ENCODE results near the gene SSC5D.

SSC5D gene

DNA sequence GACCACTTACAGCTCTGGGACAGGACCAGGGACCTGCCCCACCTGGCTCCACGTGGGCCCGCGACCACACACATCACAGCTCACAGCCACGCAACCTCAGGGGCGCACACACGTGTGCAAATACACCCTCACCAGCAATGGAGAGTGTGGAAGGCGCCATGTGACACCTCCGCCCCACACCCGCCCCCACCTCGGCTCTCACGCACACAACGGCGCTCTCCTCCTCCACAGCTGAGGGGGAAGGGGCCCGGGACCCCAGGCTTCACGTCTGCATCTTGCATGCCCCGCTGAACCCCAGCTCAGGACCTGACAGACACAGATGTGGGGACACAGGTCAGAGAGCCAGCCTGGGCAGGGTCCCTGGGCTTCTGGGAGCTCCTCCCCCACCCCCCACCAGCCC is 38.8 kb upstream of the SSC5D start:
- POLR2A ChIA-PET: no interaction called here
- TF ChIP-seq, protein P1, sequence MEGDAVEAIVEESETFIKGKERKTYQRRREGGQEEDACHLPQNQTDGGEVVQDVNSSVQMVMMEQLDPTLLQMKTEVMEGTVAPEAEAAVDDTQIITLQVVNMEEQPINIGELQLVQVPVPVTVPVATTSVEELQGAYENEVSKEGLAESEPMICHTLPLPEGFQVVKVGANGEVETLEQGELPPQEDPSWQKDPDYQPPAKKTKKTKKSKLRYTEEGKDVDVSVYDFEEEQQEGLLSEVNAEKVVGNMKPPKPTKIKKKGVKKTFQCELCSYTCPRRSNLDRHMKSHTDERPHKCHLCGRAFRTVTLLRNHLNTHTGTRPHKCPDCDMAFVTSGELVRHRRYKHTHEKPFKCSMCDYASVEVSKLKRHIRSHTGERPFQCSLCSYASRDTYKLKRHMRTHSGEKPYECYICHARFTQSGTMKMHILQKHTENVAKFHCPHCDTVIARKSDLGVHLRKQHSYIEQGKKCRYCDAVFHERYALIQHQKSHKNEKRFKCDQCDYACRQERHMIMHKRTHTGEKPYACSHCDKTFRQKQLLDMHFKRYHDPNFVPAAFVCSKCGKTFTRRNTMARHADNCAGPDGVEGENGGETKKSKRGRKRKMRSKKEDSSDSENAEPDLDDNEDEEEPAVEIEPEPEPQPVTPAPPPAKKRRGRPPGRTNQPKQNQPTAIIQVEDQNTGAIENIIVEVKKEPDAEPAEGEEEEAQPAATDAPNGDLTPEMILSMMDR (IDR thresholded peaks at IDR 0.05; ENCODE audit: control extremely low read depth, extremely low read depth, low read depth, missing control alignments): no peak
- CTCF ChIA-PET: interaction anchor here (1.0 kb wide), 1 partner anchor 18 kb away, joined by 6 read pairs; no protein-coding TSS in a partner anchor
- no peak for DNase-seq (ENCODE audit: extremely low spot score)

DNA sequence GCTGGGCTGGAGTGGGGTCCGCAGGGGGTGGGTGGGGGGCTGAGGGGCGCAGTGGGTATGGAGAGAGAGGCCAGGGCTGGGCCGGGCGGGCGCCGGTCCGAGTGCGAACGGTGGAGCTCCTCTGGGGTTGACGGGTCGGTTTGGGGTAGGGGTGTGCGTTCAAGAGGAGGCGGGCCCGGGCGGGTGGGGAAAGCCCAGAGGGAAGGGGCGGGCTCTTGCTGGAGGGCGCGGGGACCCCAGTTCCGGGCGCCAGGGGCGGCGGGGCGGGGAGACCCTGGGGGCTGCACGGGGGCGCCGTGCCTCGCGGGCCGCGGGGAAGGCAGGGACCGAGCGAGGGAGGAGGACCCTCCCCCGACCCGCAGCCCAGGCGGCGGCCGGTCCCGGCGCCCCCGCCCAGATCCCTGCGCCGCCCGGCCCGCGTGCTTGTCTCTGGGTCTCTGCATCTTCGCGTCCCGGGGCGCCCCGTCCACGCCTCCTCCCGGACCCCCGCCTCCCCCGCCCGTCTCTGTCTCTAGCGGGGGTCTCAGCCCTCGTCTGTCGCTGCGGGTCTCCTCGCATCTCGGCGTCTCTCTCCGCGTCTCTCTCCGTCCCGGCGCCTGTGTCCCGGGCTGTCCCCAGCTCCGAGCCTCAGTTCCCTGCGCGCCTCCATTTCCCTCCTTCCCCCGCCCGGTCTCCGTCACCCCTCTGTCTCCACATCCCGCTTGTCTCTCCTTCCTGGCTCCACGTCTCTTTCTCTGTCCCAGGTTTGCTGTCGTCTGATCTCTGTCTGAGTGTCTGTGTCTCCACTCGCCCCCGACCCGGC is 36.9 kb upstream of the SSC5D start:
- POLR2A ChIA-PET: no interaction called here
- TF ChIP-seq, protein P1 (IDR thresholded peaks at IDR 0.05; ENCODE audit: control extremely low read depth, extremely low read depth, low read depth, missing control alignments): no peak
- CTCF ChIA-PET: no interaction called here
- no peak for DNase-seq (ENCODE audit: extremely low spot score)

DNA sequence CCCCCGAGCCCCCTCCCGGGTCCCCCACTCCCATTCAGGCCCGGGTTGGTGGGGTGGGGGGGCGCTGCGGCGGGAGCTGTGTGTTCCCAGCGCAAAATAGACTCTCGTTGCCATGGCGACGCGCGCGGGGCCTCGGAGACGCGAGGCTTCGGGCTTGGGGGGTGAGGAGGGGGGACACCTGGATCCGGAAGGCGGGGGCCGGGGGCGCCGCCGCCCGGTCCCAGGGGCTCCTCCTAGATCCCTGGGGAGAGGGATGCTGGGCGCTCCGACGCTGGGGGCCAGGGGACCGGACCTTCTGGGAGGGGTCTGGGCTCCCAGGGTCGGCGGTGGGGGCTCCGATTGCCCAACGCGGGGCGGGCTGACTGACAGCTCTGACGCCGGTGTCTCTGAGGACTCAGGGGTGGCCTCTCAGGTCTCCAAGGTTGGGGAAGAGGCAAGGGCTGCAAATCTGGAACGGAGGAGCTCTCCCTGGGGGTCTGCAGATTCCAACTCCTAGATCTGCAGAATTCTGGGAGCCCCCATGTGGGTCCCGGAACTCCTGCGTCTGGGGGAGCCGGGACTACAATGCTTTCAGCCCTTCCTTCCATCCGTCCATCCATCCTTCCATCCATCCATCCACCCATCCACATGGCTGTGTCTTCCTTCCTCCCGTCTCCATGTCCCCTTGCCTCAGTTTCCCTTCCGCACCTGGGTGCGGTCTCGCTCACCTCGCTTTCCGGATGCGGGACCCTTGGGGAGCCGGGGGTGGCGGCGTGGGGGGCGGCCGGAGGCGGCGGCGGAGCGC is 36.1 kb upstream of the SSC5D start:
- ChIA-PET CTCF (interaction anchor here (1.0 kb wide), 1 partner anchor 16 kb away, joined by 5 read pairs; no protein-coding TSS in a partner anchor), POLR2A (no interaction called here)
- DNase-seq (ENCODE audit: extremely low spot score): no peak
- TF ChIP-seq, protein P1 (IDR thresholded peaks at IDR 0.05; ENCODE audit: control extremely low read depth, extremely low read depth, low read depth, missing control alignments): no peak

DNA sequence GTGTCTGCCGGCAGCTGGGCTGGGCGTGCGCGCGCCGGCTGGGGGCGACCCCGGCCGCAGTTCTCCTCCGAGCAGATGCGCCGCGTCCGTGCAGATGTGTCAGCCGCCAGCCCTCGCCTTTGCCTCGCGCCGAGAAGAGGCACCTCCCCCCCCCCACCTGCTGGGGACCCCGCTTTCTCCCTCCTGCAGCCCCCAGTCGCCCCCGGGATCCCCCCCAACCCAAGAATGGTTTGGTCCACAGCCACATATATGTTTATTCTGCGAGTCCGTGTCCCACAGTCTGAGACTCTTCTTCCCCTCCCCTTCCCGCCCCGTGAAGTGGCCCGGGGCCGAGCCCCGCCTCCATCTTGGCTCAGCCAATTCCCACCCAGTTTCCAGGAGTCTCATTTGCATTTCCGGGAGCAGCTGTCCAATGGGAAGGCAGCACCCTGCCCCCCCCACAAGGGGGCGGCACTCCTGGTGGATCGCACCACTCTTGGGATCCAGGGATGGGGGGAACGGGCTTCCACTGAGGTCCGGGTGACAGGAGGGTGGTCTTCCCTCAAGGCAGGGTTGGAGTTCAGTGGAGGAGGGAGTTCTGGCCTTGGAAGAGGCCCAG is 35.4 kb upstream of the SSC5D start:
- ChIA-PET POLR2A (no interaction called here), CTCF (interaction anchor here (1.0 to 1.6 kb wide), 3 partner anchors 15 to 151 kb away, joined by 3 to 9 read pairs (median 5); no protein-coding TSS in a partner anchor)
- DNase-seq (ENCODE audit: extremely low spot score): no peak
- TF ChIP-seq, protein P1 (IDR thresholded peaks at IDR 0.05; ENCODE audit: control extremely low read depth, extremely low read depth, low read depth, missing control alignments): no peak

DNA sequence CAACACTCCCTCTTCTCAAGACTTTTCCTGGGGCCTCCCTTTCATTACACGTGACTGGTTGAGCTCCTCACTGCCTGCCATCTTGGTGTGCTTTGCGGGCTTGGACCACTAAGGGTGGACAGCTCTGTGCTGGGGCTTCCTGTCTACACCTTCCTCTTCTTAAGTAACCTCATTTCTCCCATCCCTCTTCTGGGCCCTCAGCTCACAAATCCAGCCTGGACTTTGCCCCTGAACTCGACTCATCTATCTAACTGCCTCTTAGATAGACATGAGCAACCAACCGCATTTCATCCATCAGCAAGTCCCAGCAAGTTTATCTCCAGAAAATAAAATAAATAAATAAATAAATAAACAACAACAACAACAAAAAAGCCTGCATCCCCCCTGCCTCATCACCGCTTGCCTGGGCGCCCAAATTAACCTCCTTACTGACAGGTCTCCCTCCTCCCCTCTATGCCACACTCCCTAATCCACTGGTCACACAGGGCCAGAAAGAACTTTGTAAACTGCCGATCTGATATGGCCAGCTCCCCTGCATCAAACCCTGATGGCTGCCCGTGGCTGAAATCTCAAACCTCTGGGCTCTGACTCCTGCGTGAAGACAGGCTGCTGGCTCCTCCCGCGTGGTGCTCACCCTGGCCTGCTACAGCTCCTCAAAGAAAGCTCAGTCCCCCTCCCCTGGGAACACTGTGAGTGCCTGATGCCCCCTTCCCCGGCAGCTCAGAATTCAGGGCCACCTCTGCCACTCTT is 34.5 kb upstream of the SSC5D start:
- POLR2A ChIA-PET: no interaction called here
- no peak for DNase-seq (ENCODE audit: extremely low spot score)
- TF ChIP-seq, protein P1 (IDR thresholded peaks at IDR 0.05; ENCODE audit: control extremely low read depth, extremely low read depth, low read depth, missing control alignments): no peak
- CTCF ChIA-PET: interaction anchor here (0.8 to 1.6 kb wide), 6 partner anchors 14 to 312 kb away, joined by 3 to 9 read pairs (median 3); no protein-coding TSS in a partner anchor
